DOHH2 (cell line): ENCODE measurements around the gene MBP.

Source experiments
- CTCF ChIP-seq: fragments of 200-600 bp; sonication (generic); IDR thresholded peaks from one replicate; pipeline ENCODE4 v1.5.1; 2014; ENCODE audit warnings: antibody characterized with exemption, mild to moderate bottlenecking, low read depth, low read length; ENCODE audit not compliant: poor library complexity, severe bottlenecking
- EZH2phosphoT487 ChIP-seq: fragments of 200-600 bp; sonication (generic); IDR thresholded peaks from 2 replicates; pipeline ENCODE4 v1.6.1; 2017; ENCODE audit warnings: borderline replicate concordance, mild to moderate bottlenecking, antibody characterized with exemption, low read length, moderate library complexity, mixed read lengths

DNA sequence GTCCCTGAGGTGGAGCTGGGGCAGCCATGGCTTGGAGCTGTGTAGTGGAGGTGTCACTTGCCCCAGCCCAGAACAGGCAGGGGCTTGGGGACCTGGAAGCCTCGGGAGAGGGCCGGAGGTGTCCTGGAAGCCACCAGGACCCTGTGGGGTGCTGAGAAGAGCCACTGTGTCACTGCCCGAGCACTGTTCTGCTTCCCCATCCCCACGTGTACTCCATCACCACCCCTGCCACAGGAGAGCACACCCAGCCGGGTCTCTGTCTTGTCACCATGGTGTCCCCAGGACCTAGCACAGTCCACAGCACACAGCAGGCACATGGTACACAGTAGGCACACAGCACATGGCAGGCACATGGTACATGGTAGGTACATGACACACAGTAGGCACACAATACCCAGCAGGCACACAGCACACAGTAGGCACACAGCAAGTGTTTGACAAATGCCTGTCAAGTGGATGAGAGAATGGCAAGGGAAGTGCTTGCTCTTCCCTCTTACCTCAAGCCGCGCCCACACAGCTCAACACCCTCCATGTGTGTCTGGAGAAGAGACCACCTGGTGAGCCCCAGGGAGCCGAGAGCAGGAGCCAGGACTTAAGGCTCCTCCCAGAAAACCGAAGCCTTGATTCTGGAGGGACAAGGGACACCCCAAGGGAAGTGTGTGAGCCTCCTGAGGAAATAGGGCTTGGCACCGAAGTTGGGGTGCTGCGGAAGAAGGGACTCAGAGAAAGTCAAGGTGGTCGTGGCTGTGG lies 13.3 kb downstream of the MBP start:
- no peak for TF ChIP-seq CTCF
- TF ChIP-seq EZH2phosphoT487 = no peak
